HUES6 (cell line): ENCODE measurements around the gene LMNB1.
"Not testable (repeated sequence)": the region's sequence is repeated elsewhere in the genome, so short reads cannot be mapped to it uniquely, and the experiment has no call there.

Source experiments
- H3K27ac ChIP-seq: 2 replicates; pipeline ENCODE4 v1.7.0; 2013; ENCODE audit warnings: low read depth, mild to moderate bottlenecking, low read length, inconsistent platforms
- H3K27me3 ChIP-seq: 2 replicates; pipeline ENCODE4 v1.6.1; 2013; ENCODE audit warnings: low read length; ENCODE audit not compliant: control insufficient read depth, insufficient read depth
- H3K36me3 ChIP-seq: 2 replicates; pipeline ENCODE4 v1.6.1; 2013; ENCODE audit warnings: low read length; ENCODE audit not compliant: control insufficient read depth, insufficient read depth
- H3K4me1 ChIP-seq: 2 replicates; pipeline ENCODE4 v1.6.1; 2013; ENCODE audit warnings: low read length; ENCODE audit not compliant: control insufficient read depth, insufficient read depth
- H3K4me3 ChIP-seq: 2 replicates; pipeline ENCODE4 v1.5.1; 2013; ENCODE audit warnings: low read depth, low read length
- H3K9ac ChIP-seq: one replicate; pipeline ENCODE4 v1.6.1; 2013; ENCODE audit warnings: mild to moderate bottlenecking, low read length
- H3K9me3 ChIP-seq: 2 replicates; pipeline ENCODE4 v1.6.1; 2013; ENCODE audit warnings: low read depth, low read length; ENCODE audit not compliant: control insufficient read depth, insufficient read depth

LMNB1 gene

DNA sequence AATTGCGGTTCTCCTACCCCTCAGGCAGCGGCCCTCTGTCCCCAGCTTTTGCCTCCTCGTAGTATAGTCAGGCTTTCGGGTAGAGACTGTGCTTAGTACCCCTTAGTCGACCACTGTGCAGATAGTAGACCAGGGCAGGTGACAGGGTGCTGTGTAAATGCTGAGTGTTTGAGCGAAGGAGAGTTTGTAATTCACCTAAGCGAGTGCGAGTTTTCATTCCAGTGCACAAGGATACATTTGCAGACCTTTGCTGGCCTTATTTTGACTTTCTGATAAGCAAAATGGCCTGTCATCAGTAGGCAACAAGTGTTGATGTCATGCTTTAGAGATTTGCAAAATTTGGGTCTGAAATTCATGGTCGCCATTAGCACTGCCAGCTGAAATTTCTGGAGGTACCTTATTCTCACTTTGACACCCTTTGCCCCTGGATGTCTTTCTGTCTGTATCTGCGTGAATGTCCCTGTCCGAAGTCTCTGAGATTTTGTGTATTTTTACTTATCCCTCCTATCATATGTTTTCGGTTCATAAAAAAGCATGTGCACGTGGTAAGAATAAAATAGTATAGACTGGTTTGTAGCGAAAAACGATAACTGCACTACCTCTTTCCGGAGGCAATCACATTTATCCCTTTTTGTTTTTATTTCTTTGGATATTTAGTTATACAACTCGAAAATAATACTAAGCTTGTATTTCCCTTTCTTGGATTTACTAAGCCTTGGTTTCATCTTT is 1.9 kb downstream of the LMNB1 start:
- peaks cover 4% of the 10 kb centered on the region; the same call in 1 of the 2 replicates for H3K9me3 ChIP-seq
- peaks cover 6% of the 10 kb centered on the region; the same call in 1 of the 2 replicates for H3K4me1 ChIP-seq
- H3K4me3 ChIP-seq = peak overlapping the region; percentile 85
- H3K27me3 ChIP-seq = no peaks in the 10 kb centered on the region
- peak overlapping the region; percentile 98; the same call in 1 of the 2 replicates for H3K27ac ChIP-seq
- H3K9ac ChIP-seq = peak overlapping the region; percentile 99
- peaks cover 17% of the 10 kb centered on the region; the same call in 1 of the 2 replicates for H3K36me3 ChIP-seq

DNA sequence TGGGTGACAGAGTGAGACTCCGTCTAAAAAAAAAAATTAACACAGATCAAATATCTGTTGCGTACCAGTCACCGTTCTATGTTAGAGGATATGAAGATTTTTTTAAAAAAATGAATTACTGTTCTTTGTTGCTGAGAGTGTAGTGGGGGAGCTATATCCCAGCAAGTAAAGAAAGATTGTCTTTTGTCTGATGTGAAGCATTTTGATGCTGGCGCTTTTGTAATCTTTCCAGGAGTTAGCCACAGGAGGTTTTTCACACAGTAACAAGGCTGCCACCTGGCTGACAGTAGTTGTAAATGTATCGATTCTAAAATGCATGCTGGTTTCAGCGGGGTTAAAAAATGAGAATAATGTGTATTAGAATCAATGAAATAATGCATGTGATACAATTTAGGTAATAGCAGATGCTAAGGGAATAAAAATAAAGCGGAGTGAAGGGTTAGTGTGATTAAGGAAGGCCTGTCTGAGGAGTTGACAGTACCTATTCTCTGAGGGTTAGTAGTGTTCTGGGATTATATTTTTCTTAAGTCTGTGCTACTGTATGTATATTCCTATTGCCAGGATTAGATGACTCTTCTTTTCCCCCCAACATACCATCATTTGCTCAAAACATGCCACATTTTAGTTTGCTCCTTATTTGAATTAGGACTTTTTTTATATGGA is 3.4 kb downstream of the LMNB1 start:
- Histone ChIP-seq H3K4me3 (peak overlapping the region; percentile 15; the same call in 1 of the 2 replicates), H3K27ac (no peak overlapping the region)

DNA sequence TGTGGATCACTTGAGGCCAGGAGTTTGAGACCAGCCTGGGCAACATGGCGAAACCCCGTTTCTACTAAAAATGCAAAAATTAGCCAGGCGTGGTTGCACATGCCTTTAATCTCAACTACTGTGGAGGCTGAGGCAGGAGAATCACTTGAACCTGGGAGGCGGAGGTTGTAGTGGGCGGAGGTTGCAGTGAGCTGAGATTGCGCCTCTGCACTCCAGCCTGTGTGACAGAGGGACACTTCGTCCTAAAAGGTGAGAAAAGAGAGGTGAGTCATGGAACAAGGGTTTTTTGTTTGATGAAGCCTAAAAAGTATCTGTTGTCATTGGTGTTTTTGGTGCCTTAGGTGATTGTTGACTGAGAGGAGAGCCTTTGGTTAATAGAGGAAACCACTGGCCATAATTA is 11.5 kb downstream of the LMNB1 start:
- not testable (repeated sequence) for H3K9ac ChIP-seq, H3K27me3 ChIP-seq, H3K27ac ChIP-seq, H3K9me3 ChIP-seq, H3K4me3 ChIP-seq
- Histone ChIP-seq H3K36me3 (peaks cover 12% of the 10 kb centered on the region), H3K4me1 (peaks cover 25% of the 10 kb centered on the region)

More for the DNA sequence above, 3.4 kb downstream of the LMNB1 start:
- H3K9me3 ChIP-seq = peaks cover 4% of the 10 kb centered on the region; the same call in 1 of the 2 replicates
- H3K9ac ChIP-seq = no peak overlapping the region
- H3K36me3 ChIP-seq = peaks cover 17% of the 10 kb centered on the region; the same call in 1 of the 2 replicates
- H3K27me3 ChIP-seq = no peaks in the 10 kb centered on the region
- H3K4me1 ChIP-seq = peaks cover 6% of the 10 kb centered on the region; the same call in 1 of the 2 replicates

DNA sequence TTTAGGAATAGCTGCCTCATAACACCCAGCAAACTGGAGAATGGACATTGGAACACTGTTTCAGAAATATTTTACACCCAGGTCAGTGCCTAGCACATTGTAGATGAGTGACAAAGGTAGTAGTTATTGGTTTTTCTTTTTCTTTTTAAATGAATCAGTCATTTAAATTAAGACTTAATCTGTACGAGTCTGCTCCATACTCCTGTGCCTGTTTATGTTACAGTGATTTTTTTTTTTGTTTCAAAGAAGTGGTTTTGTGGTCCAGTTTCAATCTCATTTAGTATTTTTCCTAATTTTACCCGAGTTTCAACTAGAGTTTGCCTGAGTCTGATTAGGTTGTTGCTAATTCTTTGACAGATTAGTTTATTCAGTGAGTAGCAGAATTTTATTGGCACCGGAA is 16.2 kb downstream of the LMNB1 start:
- no peak overlapping the region for H3K4me3 ChIP-seq
- H3K4me1 ChIP-seq = peaks cover 13% of the 10 kb centered on the region
- H3K9ac ChIP-seq = no peak overlapping the region

DNA sequence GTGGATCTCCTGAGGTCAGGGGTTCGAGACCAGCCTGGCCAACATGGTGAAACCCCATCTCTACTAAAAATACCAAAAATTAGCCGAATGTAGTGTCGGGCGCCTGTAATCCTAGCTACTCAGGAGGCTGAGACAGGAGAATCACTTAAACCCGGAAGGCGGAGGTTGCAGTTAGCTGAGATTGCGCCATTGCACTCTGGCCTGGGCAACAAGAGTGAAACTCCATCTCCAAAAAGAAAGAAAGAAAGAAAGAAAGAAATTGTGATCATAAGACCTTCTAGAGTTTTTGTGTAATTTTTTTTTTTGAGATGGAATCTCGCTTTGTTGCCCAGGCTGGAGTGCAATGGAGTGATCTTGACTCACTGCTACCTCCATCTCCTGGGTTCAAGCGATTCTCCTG is 16.7 kb downstream of the LMNB1 start:
- H3K9me3 ChIP-seq, H3K4me3 ChIP-seq, H3K9ac ChIP-seq, H3K27me3 ChIP-seq, H3K4me1 ChIP-seq, H3K27ac ChIP-seq: not testable (repeated sequence)
- peaks cover 11% of the 10 kb centered on the region; the same call in 1 of the 2 replicates for H3K36me3 ChIP-seq

More for the DNA sequence above, 16.2 kb downstream of the LMNB1 start:
- Histone ChIP-seq H3K36me3 (peaks cover 8% of the 10 kb centered on the region; the same call in 1 of the 2 replicates), H3K27ac (no peak overlapping the region), H3K27me3 (no peaks in the 10 kb centered on the region), H3K9me3 (no peaks in the 10 kb centered on the region; the same call in 1 of the 2 replicates)

DNA sequence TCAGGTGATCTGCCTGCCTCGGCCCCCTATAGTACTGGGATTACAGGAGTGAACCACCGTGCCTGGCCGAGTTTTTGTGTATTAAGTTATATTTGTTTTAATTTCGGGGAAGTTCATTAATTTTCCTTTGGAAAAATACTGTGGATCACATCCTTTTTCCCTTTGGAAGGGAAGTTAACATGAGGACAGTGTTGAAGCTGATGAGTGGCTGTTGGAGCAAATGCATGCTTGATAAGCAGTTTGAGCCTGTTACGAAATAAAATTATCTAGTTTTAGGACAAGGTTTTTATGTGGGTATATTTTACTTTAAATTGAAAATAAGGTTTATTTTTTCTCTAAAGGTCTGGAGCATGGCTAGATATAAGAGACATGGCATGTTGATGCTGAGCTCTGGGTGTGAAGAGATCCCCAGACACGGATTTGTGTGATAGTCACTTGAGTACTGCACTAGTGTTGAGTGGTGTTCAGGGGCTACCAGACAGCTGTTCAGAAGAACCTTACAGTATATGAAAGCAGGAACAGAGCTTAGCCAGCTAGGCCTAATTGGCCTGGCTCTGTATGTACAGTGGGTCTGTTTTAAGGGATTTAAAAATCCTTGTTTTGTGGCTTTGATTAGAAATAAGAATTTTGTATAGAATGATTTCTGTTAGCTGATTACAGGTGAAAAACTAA is 17.4 kb downstream of the LMNB1 start:
- Histone ChIP-seq H3K27ac (no peak overlapping the region), H3K4me3 (no peak overlapping the region), H3K27me3 (no peaks in the 10 kb centered on the region), H3K4me1 (peaks cover 7% of the 10 kb centered on the region), H3K9ac (no peak overlapping the region), H3K9me3 (no peaks in the 10 kb centered on the region; the same call in 1 of the 2 replicates), H3K36me3 (peaks cover 9% of the 10 kb centered on the region; the same call in 1 of the 2 replicates)

DNA sequence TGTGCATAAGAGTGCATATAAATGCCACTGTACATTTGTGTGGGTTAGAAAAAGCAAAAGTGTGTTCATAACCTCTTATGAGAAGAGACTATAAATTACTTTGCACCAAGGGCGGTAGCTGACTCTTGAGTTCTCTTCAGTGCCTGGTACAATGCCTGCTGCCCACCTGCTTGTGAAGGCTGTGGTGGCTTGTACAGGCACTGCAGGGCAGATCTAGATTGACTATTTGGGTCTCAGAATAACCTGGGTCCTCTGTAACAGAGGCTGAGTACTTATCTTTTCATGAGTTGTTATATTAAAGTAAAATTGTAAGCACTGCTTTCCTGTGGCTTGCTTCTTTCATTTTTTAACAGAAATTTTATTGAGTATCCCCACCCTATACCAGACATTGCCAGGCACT is 22.8 kb downstream of the LMNB1 start:
- Histone ChIP-seq H3K4me1 (no peaks in the 10 kb centered on the region), H3K9ac (no peak overlapping the region), H3K4me3 (no peak overlapping the region), H3K36me3 (peaks cover 17% of the 10 kb centered on the region), H3K9me3 (no peaks in the 10 kb centered on the region; the same call in 1 of the 2 replicates), H3K27ac (no peak overlapping the region), H3K27me3 (no peaks in the 10 kb centered on the region)

DNA sequence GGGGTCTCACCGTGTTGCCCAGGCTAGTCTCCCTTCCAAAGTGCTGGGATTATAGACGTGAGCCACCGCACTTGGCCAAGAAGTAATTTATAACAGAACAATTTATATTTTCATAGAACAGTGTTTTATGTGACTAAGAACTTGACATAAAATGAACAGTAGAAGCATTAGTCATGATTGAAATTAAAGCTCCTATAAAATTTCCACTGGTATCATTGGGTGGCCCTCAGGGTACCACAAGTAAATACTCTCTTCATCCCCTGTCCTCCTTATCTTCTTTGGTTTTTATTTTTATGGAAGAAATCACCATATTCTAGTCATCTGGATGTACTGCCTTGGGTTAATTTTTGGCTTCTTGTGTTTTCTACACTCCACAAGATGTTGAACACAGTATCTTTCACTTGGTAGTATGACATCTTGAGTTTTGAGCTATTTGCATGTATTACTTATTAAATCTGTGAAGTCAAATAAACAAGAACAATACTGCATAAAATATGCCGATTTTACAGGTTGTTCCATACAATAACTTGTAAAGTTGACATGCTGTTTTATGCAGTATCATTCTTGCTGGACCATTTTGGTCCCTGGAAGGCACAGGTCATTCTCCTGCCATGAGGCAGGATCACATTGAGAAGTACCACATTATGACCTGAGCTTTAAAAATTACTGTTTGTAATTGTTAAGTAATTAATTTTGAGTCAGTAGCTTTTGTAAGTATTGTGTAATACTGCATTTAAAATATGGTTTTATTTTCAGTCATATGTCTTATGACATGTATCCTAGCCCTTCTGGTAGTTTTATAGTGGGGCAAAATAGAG is 24.4 kb downstream of the LMNB1 start:
- H3K9ac ChIP-seq = no peak overlapping the region
- H3K27ac ChIP-seq = no peak overlapping the region
- no peaks in the 10 kb centered on the region for H3K4me1 ChIP-seq
- H3K9me3 ChIP-seq = no peaks in the 10 kb centered on the region; the same call in 1 of the 2 replicates
- peaks cover 29% of the 10 kb centered on the region for H3K36me3 ChIP-seq
- no peak overlapping the region for H3K4me3 ChIP-seq
- H3K27me3 ChIP-seq = no peaks in the 10 kb centered on the region

DNA sequence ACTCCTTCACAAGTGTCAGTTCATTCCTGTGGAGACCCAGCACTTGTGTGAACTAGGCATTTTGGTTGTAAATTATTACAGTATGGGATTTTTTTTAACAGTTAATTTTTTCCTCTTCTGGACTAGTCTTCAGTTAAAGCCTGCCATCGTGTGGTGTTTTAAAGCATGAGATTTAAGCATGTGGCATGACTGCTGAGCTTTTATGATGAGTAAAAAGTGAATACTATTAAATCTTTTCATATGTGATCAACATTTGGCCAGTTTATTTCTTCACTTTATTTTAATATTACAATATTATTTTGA is 25.0 kb downstream of the LMNB1 start:
- no peak overlapping the region for H3K9ac ChIP-seq
- no peaks in the 10 kb centered on the region for H3K27me3 ChIP-seq
- peaks cover 34% of the 10 kb centered on the region for H3K36me3 ChIP-seq
- no peaks in the 10 kb centered on the region for H3K4me1 ChIP-seq
- H3K9me3 ChIP-seq = no peaks in the 10 kb centered on the region
- no peak overlapping the region for H3K27ac ChIP-seq
- no peak overlapping the region for H3K4me3 ChIP-seq

DNA sequence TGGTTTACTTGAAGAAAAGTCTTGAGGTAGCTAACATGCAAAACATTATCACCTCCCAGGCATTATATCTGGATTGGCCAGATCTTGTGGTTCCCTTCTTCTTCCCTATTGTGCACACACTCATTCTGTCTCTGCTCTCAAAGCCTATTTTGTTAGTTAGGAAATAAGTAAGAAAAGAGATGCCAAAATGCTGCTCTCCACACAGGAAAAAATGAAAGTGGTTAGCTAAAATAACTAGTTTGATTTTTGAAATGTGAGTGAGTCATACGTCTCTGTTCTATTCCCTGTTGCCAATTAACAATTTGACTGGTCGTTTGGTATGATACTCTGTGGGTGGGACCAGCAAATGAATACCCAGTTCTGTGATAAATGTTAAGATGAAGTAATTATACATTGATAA is 28.1 kb downstream of the LMNB1 start:
- Histone ChIP-seq H3K27me3 (no peaks in the 10 kb centered on the region), H3K4me1 (no peaks in the 10 kb centered on the region), H3K4me3 (no peak overlapping the region), H3K27ac (no peak overlapping the region), H3K9me3 (no peaks in the 10 kb centered on the region), H3K9ac (no peak overlapping the region), H3K36me3 (peaks cover 61% of the 10 kb centered on the region)
